Inflammatory macrophage treated with lipopolysaccharide for 4 hours (primary cell): Measurements from ENCODE around the gene UNC50.
"Not testable (repeated sequence)": the region's sequence is repeated elsewhere in the genome, so short reads cannot be mapped to it uniquely, and the experiment has no call there.

Source experiments
- DNase-seq: peaks from one replicate; pipeline ENCODE4 v3.0.0-alpha.2; 2020

The UNC50 gene

GRCh38 chr2:98577313-98577712, 31.1 kb upstream of the UNC50 start:
- no peak for DNase-seq

GRCh38 chr2:98578231-98578630, 30.2 kb upstream of the UNC50 start:
- no peak for DNase-seq

GRCh38 chr2:98579926-98580325, 28.5 kb upstream of the UNC50 start:
- DNase-seq, result no peak

- no peak for DNase-seq
Measured at GRCh38 chr2:98580656-98581284, 27.6 kb upstream of the UNC50 start.

- DNase-seq, result no peak
Measured at GRCh38 chr2:98582523-98582922, 25.9 kb upstream of the UNC50 start.

- DNase-seq, result no peak
Measured at GRCh38 chr2:98583276-98583675, 25.1 kb upstream of the UNC50 start.

GRCh38 chr2:98583816-98584618, 24.4 kb upstream of the UNC50 start:
- no peak for DNase-seq

- DNase-seq, result no peak
Measured at GRCh38 chr2:98585386-98585785, 23.0 kb upstream of the UNC50 start.

GRCh38 chr2:98586551-98587140, 21.7 kb upstream of the UNC50 start:
- no peak for DNase-seq

GRCh38 chr2:98588880-98589431, 19.4 kb upstream of the UNC50 start:
- no peak for DNase-seq

- no peak for DNase-seq
Measured at GRCh38 chr2:98589489-98589888, 18.9 kb upstream of the UNC50 start.

GRCh38 chr2:98592565-98592964, 15.8 kb upstream of the UNC50 start:
- no peak for DNase-seq

GRCh38 chr2:98594665-98595064, 13.7 kb upstream of the UNC50 start:
- DNase-seq, result not testable (repeated sequence)

GRCh38 chr2:98598781-98599428, 9.5 kb upstream of the UNC50 start:
- no peak for DNase-seq

GRCh38 chr2:98601532-98602132, 6.8 kb upstream of the UNC50 start:
- peak; percentile 11 for DNase-seq

- DNase-seq, result no peak
Measured at GRCh38 chr2:98604547-98604946, 3.8 kb upstream of the UNC50 start.

GRCh38 chr2:98605076-98605475, 3.3 kb upstream of the UNC50 start:
- no peak for DNase-seq

GRCh38 chr2:98606431-98606830, 2.0 kb upstream of the UNC50 start:
- DNase-seq, result no peak

- no peak for DNase-seq
Measured at GRCh38 chr2:98607104-98607503, 1.3 kb upstream of the UNC50 start.

- DNase-seq, result no peak
Measured at GRCh38 chr2:98607741-98608115, 661 bp upstream of the UNC50 start.

GRCh38 chr2:98608962-98609604, 694 bp downstream of the UNC50 start:
- DNase-seq, result peak; percentile 31

GRCh38 chr2:98614024-98614739, 5.8 kb downstream of the UNC50 start:
- DNase-seq, result no peak
